ENCODE measurements around the gene RASGEF1C. TPM values are rescaled to one million over a fixed set of nuclear protein-coding genes. Genes with fewer than 3 reads are reported as not detected.

RASGEF1C gene
- total RNA-seq, 5 donors from 2014 or later (not counting 1 experiment from before 2014, with no cell fraction given) = not detected

- Mint-ChIP-seq H3K27me3 (peaks cover under 1 to 4% of the 10 kb centered on the region in 2 donors), H3K36me3 (peaks cover 13% of the 10 kb centered on the region), H3K4me1 (no peaks in the 10 kb centered on the region), H3K4me3 (no peak overlapping the region), H3K9me3 (peaks cover 22 to 48% (median 22%) of the 10 kb centered on the region in 3 donors), H3K27ac (no peak overlapping the region)
- Histone ChIP-seq H3K9me3 (peaks cover 2% of the 10 kb centered on the region), H3K27me3 (replicated peaks in 1 of 2; ENCODE audit: control insufficient read depth in 2 of 2, extremely low read depth in 1 of 2, insufficient read depth in 2 of 2, low read length in 1 of 2) (peaks cover 0 to 17% of the 10 kb centered on the region in 2 experiments), H3K36me3 (ENCODE audit: control insufficient read depth in 2 of 2, extremely low read depth in 1 of 2, insufficient read depth in 1 of 2, low read length in 1 of 2) (no peaks in the 10 kb centered on the region), H3K27ac (ENCODE audit: low read length) (no peak overlapping the region), H3K4me1 (ENCODE audit: control insufficient read depth in 1 of 2, extremely low read depth in 1 of 2, insufficient read depth in 2 of 2, low read length in 2 of 2) (no peaks in the 10 kb centered on the region), H3K4me3 (ENCODE audit: control insufficient read depth in 1 of 2, extremely low read depth in 1 of 2, low read length in 1 of 2) (no peak overlapping the region)
- POLR2A ChIA-PET = no interaction called here
- no CpG with 5 or more reads among the region's 5 CpGs for WGBS (ENCODE audit: insufficient coverage)
- CTCF ChIA-PET = no interaction called here
- DNase-seq (no peak), ATAC-seq (replicated peaks in 1 of 4) (no peak)
Observed at GRCh38 chr5:180217797-180218196, 8.8 kb upstream of the RASGEF1C start.

GRCh38 chr5:180216646-180217171 lies 7.7 kb upstream of the RASGEF1C start:
- no peak for ATAC-seq (replicated peaks in 1 of 4)
- Mint-ChIP-seq H3K27ac (no peak overlapping the region), H3K9me3 (peaks cover 14 to 37% (median 15%) of the 10 kb centered on the region in 3 donors), H3K36me3 (peaks cover 7% of the 10 kb centered on the region), H3K4me3 (no peak overlapping the region), H3K27me3 (peaks cover 8 to 9% of the 10 kb centered on the region in 2 donors), H3K4me1 (no peaks in the 10 kb centered on the region)
- Histone ChIP-seq H3K27ac (ENCODE audit: low read length) (no peak overlapping the region), H3K9me3 (peaks cover 2% of the 10 kb centered on the region), H3K27me3 (replicated peaks in 1 of 2; ENCODE audit: control insufficient read depth in 2 of 2, extremely low read depth in 1 of 2, insufficient read depth in 2 of 2, low read length in 1 of 2) (peaks cover 0 to 25% of the 10 kb centered on the region in 2 experiments), H3K4me1 (ENCODE audit: control insufficient read depth in 1 of 2, extremely low read depth in 1 of 2, insufficient read depth in 2 of 2, low read length in 2 of 2) (no peaks in the 10 kb centered on the region), H3K36me3 (ENCODE audit: control insufficient read depth in 2 of 2, extremely low read depth in 1 of 2, insufficient read depth in 1 of 2, low read length in 1 of 2) (no peaks in the 10 kb centered on the region), H3K4me3 (ENCODE audit: control insufficient read depth in 1 of 2, extremely low read depth in 1 of 2, low read length in 1 of 2) (no peak overlapping the region)
- WGBS (ENCODE audit: insufficient coverage) = 93% methylated on average over 8 of the region's 15 CpGs
- ChIA-PET POLR2A (no interaction called here), CTCF (no interaction called here)
- no peak for DNase-seq

GRCh38 chr5:180215783-180216630 lies 7.0 kb upstream of the RASGEF1C start:
- DNase-seq (no peak), ATAC-seq (replicated peaks in 1 of 4) (no peak)
- H3K9me3 Mint-ChIP-seq = peaks cover 14 to 36% (median 15%) of the 10 kb centered on the region in 3 donors
- no peak overlapping the region for H3K4me3 ChIP-seq (ENCODE audit: control insufficient read depth in 1 of 2, extremely low read depth in 1 of 2, low read length in 1 of 2)
- H3K27me3 Mint-ChIP-seq = peaks cover 10 to 12% of the 10 kb centered on the region in 2 donors
- H3K9me3 ChIP-seq = peaks cover 2% of the 10 kb centered on the region
- no peaks in the 10 kb centered on the region for H3K36me3 ChIP-seq (ENCODE audit: control insufficient read depth in 2 of 2, extremely low read depth in 1 of 2, insufficient read depth in 1 of 2, low read length in 1 of 2)
- no peaks in the 10 kb centered on the region for H3K4me1 Mint-ChIP-seq
- no peaks in the 10 kb centered on the region for H3K4me1 ChIP-seq (ENCODE audit: control insufficient read depth in 1 of 2, extremely low read depth in 1 of 2, insufficient read depth in 2 of 2, low read length in 2 of 2)
- WGBS (ENCODE audit: insufficient coverage) = 91% methylated on average over 29 of the region's 34 CpGs
- ChIA-PET CTCF (no interaction called here), POLR2A (no interaction called here)
- no peak overlapping the region for H3K27ac ChIP-seq (ENCODE audit: low read length)
- H3K27me3 ChIP-seq (replicated peaks in 1 of 2; ENCODE audit: control insufficient read depth in 2 of 2, extremely low read depth in 1 of 2, insufficient read depth in 2 of 2, low read length in 1 of 2) = peaks cover 0 to 32% of the 10 kb centered on the region in 2 experiments
- no peak overlapping the region for H3K4me3 Mint-ChIP-seq
- H3K36me3 Mint-ChIP-seq = peaks cover 7% of the 10 kb centered on the region
- H3K27ac Mint-ChIP-seq = no peak overlapping the region

GRCh38 chr5:180214870-180215770 lies 6.1 kb upstream of the RASGEF1C start:
- Histone ChIP-seq H3K27ac (ENCODE audit: low read length) (no peak overlapping the region), H3K4me1 (ENCODE audit: control insufficient read depth in 1 of 2, extremely low read depth in 1 of 2, insufficient read depth in 2 of 2, low read length in 2 of 2) (no peaks in the 10 kb centered on the region), H3K27me3 (replicated peaks in 1 of 2; ENCODE audit: control insufficient read depth in 2 of 2, extremely low read depth in 1 of 2, insufficient read depth in 2 of 2, low read length in 1 of 2) (peaks cover 0 to 41% of the 10 kb centered on the region in 2 experiments), H3K9me3 (no peaks in the 10 kb centered on the region), H3K4me3 (ENCODE audit: control insufficient read depth in 1 of 2, extremely low read depth in 1 of 2, low read length in 1 of 2) (no peak overlapping the region), H3K36me3 (ENCODE audit: control insufficient read depth in 2 of 2, extremely low read depth in 1 of 2, insufficient read depth in 1 of 2, low read length in 1 of 2) (no peaks in the 10 kb centered on the region)
- Mint-ChIP-seq H3K4me1 (no peaks in the 10 kb centered on the region), H3K36me3 (peaks cover 5% of the 10 kb centered on the region), H3K27ac (no peak overlapping the region), H3K9me3 (peaks cover 11 to 32% (median 15%) of the 10 kb centered on the region in 3 donors), H3K4me3 (no peak overlapping the region), H3K27me3 (peaks cover 18 to 19% of the 10 kb centered on the region in 2 donors)
- WGBS (ENCODE audit: insufficient coverage) = 88% methylated on average over 8 of the region's 21 CpGs
- no peak for DNase-seq
- ChIA-PET POLR2A (no interaction called here), CTCF (no interaction called here)
- no peak for ATAC-seq (replicated peaks in 1 of 4)

- WGBS (ENCODE audit: insufficient coverage) = 90% methylated on average over 5 of the region's 5 CpGs
- Histone ChIP-seq H3K4me1 (ENCODE audit: control insufficient read depth in 1 of 2, extremely low read depth in 1 of 2, insufficient read depth in 2 of 2, low read length in 2 of 2) (no peaks in the 10 kb centered on the region), H3K36me3 (ENCODE audit: control insufficient read depth in 2 of 2, extremely low read depth in 1 of 2, insufficient read depth in 1 of 2, low read length in 1 of 2) (no peaks in the 10 kb centered on the region), H3K4me3 (ENCODE audit: control insufficient read depth in 1 of 2, extremely low read depth in 1 of 2, low read length in 1 of 2) (no peak overlapping the region), H3K27me3 (replicated peaks in 1 of 2; ENCODE audit: control insufficient read depth in 2 of 2, extremely low read depth in 1 of 2, insufficient read depth in 2 of 2, low read length in 1 of 2) (peaks cover 0 to 50% of the 10 kb centered on the region in 2 experiments), H3K9me3 (no peaks in the 10 kb centered on the region), H3K27ac (ENCODE audit: low read length) (no peak overlapping the region)
- Mint-ChIP-seq H3K36me3 (no peaks in the 10 kb centered on the region), H3K9me3 (peaks cover 4 to 21% (median 9%) of the 10 kb centered on the region in 3 donors), H3K4me1 (no peaks in the 10 kb centered on the region), H3K27ac (no peak overlapping the region), H3K4me3 (no peak overlapping the region), H3K27me3 (peaks cover 18 to 26% of the 10 kb centered on the region in 2 donors)
- ChIA-PET CTCF (no interaction called here), POLR2A (no interaction called here)
- ATAC-seq (replicated peaks in 1 of 4) (no peak), DNase-seq (no peak)
Observed at GRCh38 chr5:180213657-180214207, 4.7 kb upstream of the RASGEF1C start.

GRCh38 chr5:180213256-180213600 lies 4.2 kb upstream of the RASGEF1C start:
- Mint-ChIP-seq H3K4me1 (peaks cover 3 to 5% (median 3%) of the 10 kb centered on the region in 3 donors), H3K27me3 (peaks cover 22 to 29% of the 10 kb centered on the region in 2 donors), H3K9me3 (peaks cover 4 to 15% (median 9%) of the 10 kb centered on the region in 3 donors), H3K36me3 (no peaks in the 10 kb centered on the region), H3K4me3 (no peak overlapping the region), H3K27ac (no peak overlapping the region)
- CTCF ChIA-PET = no interaction called here
- H3K36me3 ChIP-seq (ENCODE audit: control insufficient read depth in 2 of 2, extremely low read depth in 1 of 2, insufficient read depth in 1 of 2, low read length in 1 of 2) = no peaks in the 10 kb centered on the region
- H3K27me3 ChIP-seq (replicated peaks in 1 of 2; ENCODE audit: control insufficient read depth in 2 of 2, extremely low read depth in 1 of 2, insufficient read depth in 2 of 2, low read length in 1 of 2) = peaks cover 2 to 55% of the 10 kb centered on the region in 2 experiments
- POLR2A ChIA-PET = no interaction called here
- 47% methylated on average over 4 of the region's 4 CpGs for WGBS (ENCODE audit: insufficient coverage)
- H3K4me1 ChIP-seq (ENCODE audit: control insufficient read depth in 1 of 2, extremely low read depth in 1 of 2, insufficient read depth in 2 of 2, low read length in 2 of 2) = peaks cover 0 to 4% of the 10 kb centered on the region in 2 experiments
- DNase-seq (no peak), ATAC-seq (replicated peaks in 1 of 4) (no peak)
- H3K9me3 ChIP-seq = no peaks in the 10 kb centered on the region
- no peak overlapping the region for H3K4me3 ChIP-seq (ENCODE audit: control insufficient read depth in 1 of 2, extremely low read depth in 1 of 2, low read length in 1 of 2)
- no peak overlapping the region for H3K27ac ChIP-seq (ENCODE audit: low read length)
